ENCODE measurements around the gene ETS2.
"Not testable (repeated sequence)": the region's sequence is repeated elsewhere in the genome, so short reads cannot be mapped to it uniquely, and the experiment has no call there.

Gene ETS2

DNA sequence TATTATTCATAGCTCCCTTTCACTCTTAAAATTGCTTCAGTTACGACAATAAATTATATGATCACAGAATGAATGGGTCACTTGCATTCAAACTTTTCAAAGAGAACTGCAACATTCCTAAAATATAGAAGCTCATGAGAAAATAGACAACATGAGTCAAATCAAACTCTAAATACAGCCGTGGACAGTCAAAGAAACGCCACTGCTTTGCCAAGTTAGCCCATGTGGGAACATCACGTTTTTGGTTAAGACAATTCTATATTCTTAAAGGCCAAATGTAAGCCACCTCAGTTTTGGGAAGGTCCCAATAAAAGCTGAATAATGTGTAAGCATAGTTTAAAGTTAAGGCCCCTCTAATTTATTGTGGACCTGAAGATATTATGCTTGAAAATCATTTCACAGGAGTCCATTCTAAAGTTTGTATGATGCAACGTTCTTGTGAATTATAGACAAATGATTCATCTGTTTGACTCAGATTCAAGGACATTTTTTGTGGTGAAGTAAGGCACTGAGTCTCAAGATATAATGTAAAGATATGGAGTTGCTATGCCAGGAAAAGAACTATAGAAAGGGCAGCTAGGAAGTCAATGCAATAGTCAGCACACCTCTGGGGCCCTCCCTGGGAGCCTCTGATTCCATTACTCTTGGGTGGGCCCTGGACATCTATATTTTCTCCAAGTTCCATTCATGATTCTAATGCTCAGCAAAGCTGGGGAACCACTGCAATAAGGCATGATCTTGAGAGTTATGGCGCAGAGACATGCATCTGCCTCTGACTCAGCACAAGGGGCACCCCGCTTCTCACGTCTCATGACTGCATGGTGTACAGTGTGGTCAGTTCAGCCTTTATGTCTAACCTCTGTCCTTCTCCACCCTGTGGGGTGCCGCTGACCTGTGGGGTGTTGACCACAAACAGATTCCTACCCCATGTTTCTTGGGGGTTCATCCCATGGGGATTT is 33.9 kb downstream of the ETS2 start:
- peak; percentile 90 for DNase-seq

GRCh38 chr21:38840456-38841300 is 34.9 kb downstream of the ETS2 start:
- DNase-seq: no peak

- DNase-seq: no peak
Measured at GRCh38 chr21:38841472-38841871, 35.7 kb downstream of the ETS2 start.

GRCh38 chr21:38842079-38842478 is 36.4 kb downstream of the ETS2 start:
- DNase-seq: no peak

- no peak for DNase-seq
Measured at GRCh38 chr21:38843379-38843778, 37.6 kb downstream of the ETS2 start.

DNA sequence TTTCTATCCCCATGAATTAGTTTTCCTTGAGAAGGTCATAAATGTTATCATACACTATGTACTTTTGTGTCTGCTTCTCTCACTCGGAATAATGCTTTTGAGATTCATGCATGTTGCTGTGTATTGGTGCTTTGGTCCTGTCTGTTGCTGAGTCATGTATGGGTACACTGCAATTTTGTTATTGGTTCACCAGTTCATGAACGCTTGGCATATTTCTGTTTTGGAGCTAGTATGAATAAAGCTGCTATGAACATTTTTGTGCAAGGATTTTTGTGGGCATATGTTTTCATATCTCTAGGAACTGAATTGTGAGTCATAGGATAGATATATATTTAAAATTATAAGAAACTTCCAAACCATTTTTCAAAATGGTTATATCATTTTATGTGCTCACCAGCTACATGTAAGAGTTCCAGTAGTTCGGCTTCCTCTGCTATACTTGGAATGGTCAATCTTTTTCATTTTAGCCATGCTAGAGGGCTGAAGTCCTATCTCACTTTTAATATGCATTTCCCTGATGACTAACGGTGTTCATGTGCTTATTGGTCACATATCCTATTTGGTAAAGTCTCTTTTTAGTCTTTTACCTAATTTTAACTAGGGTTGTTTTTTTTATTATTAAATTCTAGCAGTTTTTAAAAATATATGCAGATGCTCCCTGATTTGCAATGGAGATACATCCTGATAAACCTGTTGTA is 38.2 kb downstream of the ETS2 start:
- peak; percentile 83 for DNase-seq

DNA sequence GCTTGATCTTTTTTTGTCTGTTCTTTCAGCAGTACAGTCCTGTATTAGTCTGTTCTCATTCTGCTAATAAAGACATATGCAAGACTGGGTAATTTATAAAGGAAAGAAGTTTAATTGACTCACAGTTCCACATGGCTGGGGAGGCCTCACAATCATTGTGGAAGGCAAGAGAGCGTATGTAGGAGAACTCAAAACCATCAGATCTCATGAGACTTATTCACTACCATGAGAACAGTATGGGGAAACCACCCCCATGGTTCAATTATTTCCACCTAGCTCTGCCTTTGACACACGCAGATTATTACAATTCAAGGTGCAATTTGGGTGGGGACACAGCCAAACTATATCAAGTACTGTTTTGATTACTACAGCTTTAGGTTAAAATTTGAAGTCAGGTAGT is 39.6 kb downstream of the ETS2 start:
- not testable (repeated sequence) for DNase-seq

- DNase-seq: peak; percentile 50
Measured at GRCh38 chr21:38847556-38847955, 41.8 kb downstream of the ETS2 start.

DNA sequence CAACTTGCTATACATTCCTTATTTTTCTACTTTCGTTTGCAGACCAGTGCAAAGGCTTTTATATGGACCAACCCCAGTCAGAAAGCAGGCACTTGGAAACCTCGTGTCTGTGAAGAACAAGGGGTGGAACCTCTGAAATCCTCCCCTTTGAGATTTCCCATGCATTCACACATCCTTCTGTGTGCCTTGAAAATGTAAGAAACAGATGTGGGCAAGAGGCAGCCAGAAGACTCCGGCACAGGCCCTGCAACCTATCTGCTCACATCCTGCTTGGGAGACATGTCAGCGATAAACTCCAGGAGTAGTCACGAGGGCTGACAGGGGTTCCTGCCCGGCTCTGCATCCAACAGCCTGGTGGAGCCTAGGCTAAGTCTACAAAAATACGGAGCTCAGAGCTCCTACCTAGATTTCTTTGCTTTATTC is 42.5 kb downstream of the ETS2 start:
- DNase-seq: no peak

GRCh38 chr21:38849776-38850175 is 44.0 kb downstream of the ETS2 start:
- no peak for DNase-seq

- DNase-seq: no peak
Measured at GRCh38 chr21:38850277-38850951, 44.7 kb downstream of the ETS2 start.

GRCh38 chr21:38851101-38851500 is 45.4 kb downstream of the ETS2 start:
- DNase-seq: no peak

GRCh38 chr21:38852278-38852677 is 46.5 kb downstream of the ETS2 start:
- DNase-seq: no peak

- no peak for DNase-seq
Measured at GRCh38 chr21:38852708-38853107, 47.0 kb downstream of the ETS2 start.

- DNase-seq: peak; percentile 88
Measured at GRCh38 chr21:38853421-38853919, 47.7 kb downstream of the ETS2 start.

DNA sequence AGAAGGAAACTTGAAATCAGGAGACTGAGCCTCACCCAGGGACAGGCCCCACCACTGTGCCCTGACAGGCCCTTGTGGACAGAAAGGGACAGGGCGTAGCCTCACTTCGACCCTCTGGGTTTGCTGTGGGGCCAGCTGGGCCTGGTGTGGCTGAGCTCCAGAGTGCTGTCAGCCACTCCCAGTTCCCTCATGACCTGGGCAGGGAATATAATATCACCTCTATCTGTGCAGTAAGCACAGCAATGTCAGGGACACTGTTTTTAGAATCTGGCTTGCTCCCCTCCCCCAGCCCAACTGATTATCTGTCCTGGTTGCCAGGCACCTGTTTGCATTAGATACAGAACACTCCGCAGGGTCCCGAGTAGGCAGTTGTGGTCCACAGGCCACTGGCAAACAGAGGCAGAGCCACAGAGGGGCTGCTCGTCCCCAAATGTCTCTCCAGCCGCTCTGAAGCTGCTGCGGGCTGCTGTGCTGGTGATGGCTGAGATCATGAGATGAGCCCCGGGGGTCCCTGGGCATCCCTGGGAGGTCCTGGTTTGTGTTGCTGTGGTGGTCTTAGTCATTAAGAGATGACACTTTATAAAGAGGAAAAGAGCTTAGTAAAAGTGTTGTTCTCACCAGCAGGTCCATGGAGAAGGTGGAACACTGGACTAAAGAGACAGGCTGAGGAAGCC is 51.6 kb downstream of the ETS2 start:
- DNase-seq: no peak

DNA sequence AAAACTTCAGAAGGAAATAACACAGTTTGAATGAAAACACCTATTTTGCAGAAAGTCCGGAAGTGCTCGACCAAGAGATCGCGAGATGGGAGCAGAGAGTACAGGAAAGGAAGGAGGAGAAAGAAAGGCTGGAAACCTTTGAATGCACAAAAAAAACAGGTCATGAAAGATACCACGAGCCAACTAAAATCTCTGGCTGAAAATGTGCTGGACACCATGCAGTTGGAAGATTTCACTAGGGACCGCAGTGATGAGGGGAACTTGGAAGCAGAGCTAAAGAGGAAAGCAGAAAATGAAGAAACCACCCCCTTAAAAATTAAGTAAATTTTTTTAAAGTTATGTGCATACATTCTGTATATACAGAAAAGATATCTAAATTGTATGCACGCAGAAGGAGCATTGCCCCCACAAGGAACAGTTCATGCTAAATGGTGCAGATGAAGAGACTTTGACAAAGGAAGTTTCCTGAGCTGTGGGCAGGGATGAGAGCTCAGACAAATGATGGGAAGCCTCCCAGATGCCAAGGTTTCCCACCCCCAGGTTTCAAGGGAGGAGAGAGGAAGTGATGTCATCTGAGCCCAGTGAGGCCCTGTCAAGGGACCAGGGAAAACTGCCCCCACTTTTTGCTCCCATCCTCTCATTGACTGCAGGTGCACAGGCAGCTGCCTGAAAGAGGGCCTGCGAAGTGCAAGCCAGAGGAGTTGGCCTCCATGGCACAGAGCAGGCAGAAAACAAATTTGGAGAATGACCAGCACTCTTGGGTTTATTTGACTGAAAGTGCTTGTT is 52.5 kb downstream of the ETS2 start:
- DNase-seq: no peak

DNA sequence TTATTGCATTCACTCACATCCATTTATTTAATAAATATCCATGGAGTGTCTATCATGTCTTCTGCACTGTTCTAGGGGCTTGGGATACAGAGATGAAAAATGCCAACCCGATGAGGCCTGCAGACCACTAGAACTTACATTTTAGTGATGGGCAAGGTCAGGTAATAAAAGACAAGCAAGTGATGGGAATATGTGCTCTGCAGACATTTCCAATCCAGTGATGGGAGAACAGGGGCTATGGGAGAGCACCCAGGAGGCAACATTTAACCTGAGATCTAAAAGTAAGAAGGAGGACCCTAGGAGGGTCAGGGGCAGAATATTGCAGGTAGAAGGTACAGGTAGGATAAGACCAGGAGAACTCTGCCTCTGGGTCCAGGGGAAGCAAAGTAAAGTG is 53.1 kb downstream of the ETS2 start:
- no peak for DNase-seq

DNA sequence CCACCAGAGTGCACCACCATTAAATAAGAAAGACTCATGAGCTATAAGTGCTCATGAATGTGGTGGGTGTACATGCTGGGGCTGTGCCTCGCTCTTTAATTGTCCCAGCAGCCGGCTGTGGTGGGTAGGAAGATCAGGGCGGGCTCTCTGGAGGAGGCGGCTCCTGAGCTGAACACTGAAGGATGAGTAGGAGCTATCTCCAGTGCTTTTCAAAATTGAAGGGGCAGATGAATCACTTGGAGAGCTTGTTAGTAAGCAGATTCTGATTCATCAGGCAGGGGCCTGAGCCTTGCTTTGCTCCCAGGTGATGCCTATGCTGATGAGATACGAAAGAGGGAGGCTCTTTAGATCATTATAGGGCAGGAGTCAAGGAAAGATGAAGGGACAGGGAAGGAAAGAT is 54.1 kb downstream of the ETS2 start:
- DNase-seq: no peak

DNA sequence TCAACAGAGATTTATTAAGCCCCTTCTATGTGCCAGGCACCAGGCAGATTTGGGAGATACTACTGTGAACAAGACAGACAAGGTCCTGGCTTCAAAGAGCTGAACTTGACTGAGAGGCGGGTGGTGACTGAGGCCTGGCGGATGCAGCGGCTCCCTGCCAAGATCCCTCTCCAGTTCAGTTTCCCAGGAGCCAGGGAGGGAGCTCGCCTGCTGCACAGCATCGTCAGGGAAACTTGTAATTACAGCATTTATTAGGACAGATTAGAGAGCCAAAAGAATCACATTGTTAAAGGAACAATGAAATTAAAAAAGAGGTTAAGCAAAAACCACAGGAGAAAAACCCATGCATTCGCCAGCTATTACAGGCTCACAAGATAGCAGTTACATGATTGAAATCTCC is 55.3 kb downstream of the ETS2 start:
- DNase-seq: no peak

Data from NCI-H226 (cell line).